C4-2B (cell line): ENCODE data around the gene ORM1.

Source experiments
- ZFX ChIP-seq: fragments of 450-650 bp; IDR thresholded peaks from 2 replicates; pipeline ENCODE4 v1.6.1; 2017
- TF ChIP-seq, protein P1 (sequence below): fragments of 450-650 bp; conservative IDR thresholded peaks from 2 replicates; pipeline ENCODE4 v1.5.1; 2017; ENCODE audit warnings: mild to moderate bottlenecking

DNA sequence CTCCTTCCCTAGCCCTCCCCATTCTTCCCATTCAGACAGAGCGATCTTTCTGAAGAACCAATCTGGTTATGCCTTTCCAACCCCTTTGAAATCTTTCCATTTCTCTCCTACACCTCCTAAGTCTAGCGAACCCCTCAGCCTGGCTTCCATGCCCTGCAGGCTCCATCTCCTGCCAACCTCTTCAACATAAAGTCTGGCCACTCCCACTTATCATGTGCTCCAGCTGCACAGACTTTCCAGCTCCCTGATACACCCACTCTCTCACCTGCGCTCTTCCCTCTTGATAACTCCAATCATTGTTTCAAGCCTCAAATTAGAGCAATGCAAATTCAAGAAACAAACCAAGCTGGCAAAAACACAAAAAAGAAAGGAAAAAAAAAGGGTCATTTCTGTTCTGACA is 3.8 kb upstream of the ORM1 start:
- TF ChIP-seq, protein P1, sequence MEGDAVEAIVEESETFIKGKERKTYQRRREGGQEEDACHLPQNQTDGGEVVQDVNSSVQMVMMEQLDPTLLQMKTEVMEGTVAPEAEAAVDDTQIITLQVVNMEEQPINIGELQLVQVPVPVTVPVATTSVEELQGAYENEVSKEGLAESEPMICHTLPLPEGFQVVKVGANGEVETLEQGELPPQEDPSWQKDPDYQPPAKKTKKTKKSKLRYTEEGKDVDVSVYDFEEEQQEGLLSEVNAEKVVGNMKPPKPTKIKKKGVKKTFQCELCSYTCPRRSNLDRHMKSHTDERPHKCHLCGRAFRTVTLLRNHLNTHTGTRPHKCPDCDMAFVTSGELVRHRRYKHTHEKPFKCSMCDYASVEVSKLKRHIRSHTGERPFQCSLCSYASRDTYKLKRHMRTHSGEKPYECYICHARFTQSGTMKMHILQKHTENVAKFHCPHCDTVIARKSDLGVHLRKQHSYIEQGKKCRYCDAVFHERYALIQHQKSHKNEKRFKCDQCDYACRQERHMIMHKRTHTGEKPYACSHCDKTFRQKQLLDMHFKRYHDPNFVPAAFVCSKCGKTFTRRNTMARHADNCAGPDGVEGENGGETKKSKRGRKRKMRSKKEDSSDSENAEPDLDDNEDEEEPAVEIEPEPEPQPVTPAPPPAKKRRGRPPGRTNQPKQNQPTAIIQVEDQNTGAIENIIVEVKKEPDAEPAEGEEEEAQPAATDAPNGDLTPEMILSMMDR, result no peak
- TF ChIP-seq ZFX, result no peak
